ENCODE results near the gene HOMER3. TPM values are rescaled to one million over a fixed set of nuclear protein-coding genes. Genes with fewer than 3 reads are reported as not detected.
"Not testable (repeated sequence)": the region's sequence is repeated elsewhere in the genome, so short reads cannot be mapped to it uniquely, and the experiment has no call there.

The HOMER3 gene
- total RNA-seq, 1 donor from 2014 or later, result 1.3 TPM

DNA sequence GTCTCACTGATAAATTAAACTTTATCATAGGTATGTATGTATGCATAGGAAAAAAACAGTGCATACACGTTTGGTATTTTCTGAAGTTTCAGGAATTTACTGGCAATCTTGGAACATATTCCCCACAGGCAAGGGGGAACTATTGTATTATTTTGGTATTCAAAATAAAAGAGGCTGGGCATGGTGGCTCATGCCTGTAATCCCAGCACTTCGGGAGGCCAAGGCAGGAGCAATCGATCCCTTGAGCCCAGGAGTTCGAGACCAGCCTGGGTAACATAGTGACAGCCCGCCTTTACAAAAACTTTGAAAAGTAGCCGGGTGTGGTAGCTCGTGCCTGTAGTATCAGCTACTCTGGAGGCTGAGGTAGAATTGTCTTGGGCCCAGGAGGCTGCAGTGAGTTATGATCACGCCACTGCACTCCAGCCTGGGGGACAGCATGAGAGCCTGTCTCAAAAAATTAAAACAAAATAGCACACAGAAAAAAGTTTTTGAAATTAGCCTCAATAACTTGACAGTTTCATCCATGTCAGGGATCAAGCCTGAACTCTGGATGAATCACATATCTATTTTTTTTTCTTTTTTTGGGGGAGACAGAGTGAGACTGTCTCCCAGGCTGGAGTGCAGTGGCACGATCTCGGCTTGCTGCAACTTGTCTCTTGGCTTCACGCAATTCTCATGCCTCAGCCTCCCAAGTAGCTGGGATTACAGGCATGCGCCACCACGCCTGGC lies 29.1 kb upstream of the HOMER3 start:
- intact Hi-C loops (cut with micrococcal nuclease), result no loop called here
- H3K27ac Mint-ChIP-seq, result no peak overlapping the region
- peaks cover 4% of the 10 kb centered on the region for H3K27me3 Mint-ChIP-seq
- no peaks in the 10 kb centered on the region for H3K36me3 Mint-ChIP-seq (ENCODE audit: low read depth)
- H3K9me3 Mint-ChIP-seq, result no peaks in the 10 kb centered on the region
- DNase-seq, result no peak
- H3K4me1 Mint-ChIP-seq, result peaks cover 2% of the 10 kb centered on the region
- no peak overlapping the region for H3K4me3 Mint-ChIP-seq

DNA sequence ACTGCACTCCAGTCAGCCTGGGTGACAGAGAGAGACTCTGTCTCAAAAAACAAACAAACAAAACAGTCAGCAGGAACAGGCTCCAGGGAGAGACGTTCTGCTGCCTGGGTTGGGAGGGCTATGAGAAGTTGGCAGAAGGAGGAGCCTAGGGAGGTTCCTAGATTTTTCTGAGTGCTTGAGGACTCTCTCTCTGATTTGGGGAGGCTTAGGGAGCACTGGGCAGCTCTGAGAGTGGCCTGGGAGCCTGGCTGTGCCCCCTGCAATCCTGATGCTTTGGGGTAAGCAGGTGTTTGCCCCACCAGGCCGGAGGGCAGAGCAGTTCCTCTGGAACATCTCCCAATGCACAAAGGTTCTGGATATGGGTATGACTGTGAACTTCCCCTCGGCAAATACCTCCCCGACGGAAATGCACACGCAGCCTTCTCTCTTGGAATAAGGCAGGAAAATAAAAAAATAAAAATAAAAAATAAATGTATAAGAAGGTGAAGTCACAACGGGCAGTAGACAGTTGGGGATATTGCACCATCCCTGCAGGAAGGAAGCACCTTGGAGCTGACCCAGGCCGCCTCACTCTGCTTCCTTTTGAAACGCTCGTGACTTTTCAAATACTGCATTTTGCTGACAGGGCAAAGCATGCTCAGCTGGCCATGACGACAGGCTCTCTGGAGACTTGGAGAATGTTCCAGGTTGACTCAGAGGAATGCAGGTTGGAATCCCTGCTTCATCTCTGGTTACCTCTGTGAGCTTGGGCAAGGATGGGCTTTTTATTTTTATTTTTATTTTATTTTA lies 26.5 kb upstream of the HOMER3 start:
- Mint-ChIP-seq H3K9me3 (no peaks in the 10 kb centered on the region), H3K27me3 (peaks cover 4% of the 10 kb centered on the region), H3K4me1 (no peaks in the 10 kb centered on the region), H3K27ac (no peak overlapping the region), H3K36me3 (ENCODE audit: low read depth) (no peaks in the 10 kb centered on the region), H3K4me3 (no peak overlapping the region)
- DNase-seq, result no peak
- intact Hi-C loops (cut with micrococcal nuclease), result no loop called here

DNA sequence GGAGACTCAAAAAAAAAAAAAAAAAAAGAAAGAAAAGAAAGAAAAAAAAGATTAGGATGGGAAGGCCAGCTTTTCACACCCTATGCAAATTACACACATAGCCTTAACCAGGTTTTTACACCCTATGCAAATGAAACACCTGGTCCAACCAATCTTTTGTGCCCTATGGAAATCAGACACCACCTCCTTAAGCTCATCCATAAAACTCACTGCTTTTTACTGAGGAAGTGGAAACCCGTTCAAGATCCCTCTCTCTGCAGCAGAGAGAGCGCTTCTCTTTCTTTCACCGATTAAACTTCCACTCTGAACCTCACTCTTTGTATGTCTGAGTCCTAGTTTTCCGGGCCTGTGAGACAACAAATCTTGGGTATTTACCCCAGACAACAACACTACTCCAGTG lies 25.3 kb upstream of the HOMER3 start:
- intact Hi-C loops (cut with micrococcal nuclease), result no loop called here
- Mint-ChIP-seq H3K4me1 (peaks cover 5% of the 10 kb centered on the region), H3K9me3 (no peaks in the 10 kb centered on the region), H3K27me3 (peaks cover 10% of the 10 kb centered on the region), H3K27ac (no peak overlapping the region), H3K36me3 (ENCODE audit: low read depth) (no peaks in the 10 kb centered on the region), H3K4me3 (no peak overlapping the region)
- DNase-seq, result no peak

DNA sequence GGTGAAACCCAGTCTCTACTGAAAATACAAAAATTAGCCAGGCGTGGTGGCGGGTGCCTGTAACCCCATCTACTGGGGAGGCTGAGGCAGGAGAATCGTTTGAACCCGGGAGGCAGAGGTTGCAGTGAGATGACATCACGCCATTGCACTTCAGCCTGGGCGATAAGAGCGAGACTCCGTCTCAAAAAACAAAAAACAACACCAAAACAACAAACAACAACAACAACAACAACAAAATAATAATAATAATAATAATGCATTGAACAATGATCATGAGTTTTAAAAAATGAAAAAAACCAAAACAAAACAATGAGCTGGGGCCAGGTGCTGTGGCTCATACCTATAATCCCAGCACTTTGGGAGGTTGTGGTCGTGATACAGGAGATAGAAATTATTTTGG lies 23.1 kb upstream of the HOMER3 start:
- Mint-ChIP-seq H3K9me3 (no peaks in the 10 kb centered on the region), H3K4me3 (no peak overlapping the region), H3K27me3 (peaks cover 9% of the 10 kb centered on the region), H3K36me3 (ENCODE audit: low read depth) (no peaks in the 10 kb centered on the region), H3K4me1 (peaks cover 5% of the 10 kb centered on the region), H3K27ac (no peak overlapping the region)
- DNase-seq, result no peak
- intact Hi-C loops (cut with micrococcal nuclease), result no loop called here

DNA sequence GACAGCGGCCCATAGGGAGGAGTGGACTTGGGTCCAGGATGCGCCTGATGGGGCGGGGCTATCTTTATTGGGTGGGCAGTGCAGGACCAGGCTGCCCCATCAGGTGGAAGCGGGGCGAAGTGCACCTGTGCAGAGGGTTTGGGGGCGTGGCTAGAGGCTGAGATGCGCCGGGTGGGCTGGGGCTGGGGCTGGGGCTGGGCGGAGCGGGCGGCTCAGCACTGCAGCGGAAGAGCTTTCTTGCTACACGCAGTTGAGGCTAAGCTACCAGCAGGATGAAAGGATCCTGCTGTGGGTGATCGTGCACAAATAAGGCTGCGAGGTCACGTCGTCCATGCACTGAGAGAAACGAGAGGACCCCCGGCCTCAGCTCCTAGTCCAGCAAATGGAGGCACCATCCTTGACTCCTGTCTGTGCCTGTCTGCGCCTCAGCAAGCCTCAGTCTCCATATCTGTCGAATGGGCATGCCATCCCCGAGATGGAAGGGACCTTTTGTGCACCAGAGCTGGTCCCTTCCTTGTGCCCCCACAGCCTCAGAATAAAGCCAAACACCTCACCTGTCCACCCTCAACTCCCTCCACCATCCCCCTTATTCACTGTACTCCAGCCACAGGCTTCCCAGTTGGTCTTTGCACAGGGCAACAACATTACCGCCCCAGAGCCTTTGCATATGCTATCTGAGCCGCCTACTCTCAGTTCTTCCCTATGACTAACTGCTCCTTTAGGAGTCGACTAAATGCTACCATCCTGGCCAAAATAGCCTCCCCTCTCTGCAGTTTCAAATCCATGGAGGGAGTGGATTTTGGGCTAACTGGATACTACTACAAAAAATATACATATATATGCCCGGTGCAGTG lies 21.0 kb upstream of the HOMER3 start:
- Mint-ChIP-seq H3K36me3 (ENCODE audit: low read depth) (no peaks in the 10 kb centered on the region), H3K27me3 (peaks cover 9% of the 10 kb centered on the region), H3K4me3 (peak overlapping the region; percentile 19), H3K9me3 (no peaks in the 10 kb centered on the region), H3K4me1 (peaks cover 5% of the 10 kb centered on the region), H3K27ac (no peak overlapping the region)
- peak; percentile 59 for DNase-seq
- intact Hi-C loops (cut with micrococcal nuclease), result no loop called here

DNA sequence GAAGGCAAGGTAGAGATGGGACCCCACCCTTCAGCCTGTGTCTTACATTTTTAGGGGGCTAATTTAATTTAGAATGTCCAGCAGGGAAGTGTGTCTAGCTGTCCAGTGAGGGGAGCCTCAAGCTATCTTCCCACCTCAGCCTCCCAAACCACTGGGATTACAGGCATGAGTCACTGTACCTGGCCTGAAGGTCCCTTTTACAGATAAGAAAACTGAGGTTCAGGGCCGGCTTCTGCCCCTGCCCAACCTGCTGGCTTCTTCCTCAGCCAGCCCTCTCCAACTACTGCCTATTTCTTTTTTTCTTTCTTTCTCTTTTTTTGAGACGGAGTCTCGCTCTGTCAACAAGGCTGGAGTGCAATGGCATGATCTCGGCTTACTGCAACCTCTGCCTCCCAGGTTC lies 19.4 kb upstream of the HOMER3 start:
- no peak for DNase-seq
- H3K36me3 Mint-ChIP-seq (ENCODE audit: low read depth), result no peaks in the 10 kb centered on the region
- no peaks in the 10 kb centered on the region for H3K9me3 Mint-ChIP-seq
- H3K27me3 Mint-ChIP-seq, result peaks cover 6% of the 10 kb centered on the region
- no peak overlapping the region for H3K4me3 Mint-ChIP-seq
- H3K4me1 Mint-ChIP-seq, result peaks cover 5% of the 10 kb centered on the region
- H3K27ac Mint-ChIP-seq, result no peak overlapping the region
- intact Hi-C loops (cut with micrococcal nuclease), result no loop called here

DNA sequence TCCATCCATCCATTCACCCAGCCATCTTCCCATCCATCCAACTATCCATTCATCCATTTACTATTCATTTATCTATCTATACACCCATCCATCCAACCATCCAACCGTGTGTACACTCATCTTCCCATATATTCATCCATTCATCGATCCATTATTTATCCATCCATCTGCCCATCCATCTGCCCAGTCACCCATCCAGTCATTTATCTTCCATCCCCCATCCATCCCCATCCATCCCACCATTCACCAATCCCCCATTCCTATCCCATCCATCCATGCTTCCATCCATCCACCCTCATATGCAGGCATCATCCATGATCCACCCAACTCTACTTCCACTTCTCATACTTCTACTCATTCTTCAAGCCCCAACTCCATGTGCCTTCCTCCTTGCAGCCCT lies 14.0 kb upstream of the HOMER3 start:
- Mint-ChIP-seq H3K27ac (no peak overlapping the region), H3K4me1 (no peaks in the 10 kb centered on the region), H3K4me3 (no peak overlapping the region), H3K27me3 (no peaks in the 10 kb centered on the region), H3K36me3 (ENCODE audit: low read depth) (no peaks in the 10 kb centered on the region), H3K9me3 (peaks cover 6% of the 10 kb centered on the region)
- intact Hi-C loops (cut with micrococcal nuclease), result no loop called here
- DNase-seq, result no peak

DNA sequence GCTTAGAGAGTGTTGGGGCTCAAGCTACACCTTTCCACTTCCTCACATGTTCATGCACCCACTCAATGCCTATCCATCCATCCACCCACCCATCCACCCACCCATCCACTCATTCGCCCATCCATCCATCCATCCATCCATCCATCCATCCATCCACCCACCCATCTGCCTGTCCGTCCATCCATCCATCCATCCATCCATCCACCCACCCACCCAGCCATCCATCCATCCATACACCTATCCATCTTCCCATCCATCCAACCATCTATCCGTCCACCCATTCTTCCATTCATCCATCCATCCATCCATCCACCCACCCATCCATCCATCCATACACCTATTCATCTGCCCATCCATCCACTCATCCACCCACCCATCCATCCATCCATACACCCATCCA lies 13.1 kb upstream of the HOMER3 start:
- H3K4me3 Mint-ChIP-seq, result no peak overlapping the region
- H3K27ac Mint-ChIP-seq, result no peak overlapping the region
- DNase-seq, result no peak
- no peaks in the 10 kb centered on the region for H3K4me1 Mint-ChIP-seq
- no peaks in the 10 kb centered on the region for H3K36me3 Mint-ChIP-seq (ENCODE audit: low read depth)
- peaks cover 6% of the 10 kb centered on the region for H3K9me3 Mint-ChIP-seq
- intact Hi-C loops (cut with micrococcal nuclease), result no loop called here
- no peaks in the 10 kb centered on the region for H3K27me3 Mint-ChIP-seq

DNA sequence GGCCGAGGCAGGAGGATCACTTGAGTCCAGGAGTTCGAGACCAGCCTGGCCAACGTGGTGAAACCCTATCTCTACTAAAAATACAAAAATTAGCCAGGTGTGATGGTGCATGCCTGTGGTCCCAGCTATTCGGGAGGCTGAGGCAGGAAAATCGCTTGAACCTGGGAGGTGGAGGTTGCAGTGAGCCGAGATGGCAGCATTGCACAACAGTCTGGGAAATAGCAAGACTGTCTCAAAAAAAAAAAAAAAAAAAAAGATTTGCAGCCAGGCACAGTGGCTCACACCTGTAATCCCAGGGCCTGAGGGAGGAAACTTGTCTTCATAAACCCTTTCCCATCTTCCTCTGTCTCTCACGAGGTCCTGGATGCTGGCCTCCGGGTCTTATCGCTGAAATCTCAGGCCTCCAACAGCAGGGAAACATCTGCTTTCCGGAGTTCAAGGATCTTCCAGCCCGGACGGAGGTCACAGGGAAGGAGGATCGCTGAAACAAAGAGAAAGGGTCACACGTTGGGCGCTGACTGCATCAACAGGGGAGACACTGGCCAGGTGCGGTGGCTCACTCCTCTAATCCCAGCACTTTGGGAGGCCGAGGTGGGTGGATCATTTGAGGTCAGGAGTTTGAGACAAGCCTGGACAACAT lies 11.5 kb upstream of the HOMER3 start:
- H3K27me3 Mint-ChIP-seq; H3K36me3 Mint-ChIP-seq (ENCODE audit: low read depth); H3K27ac Mint-ChIP-seq; H3K9me3 Mint-ChIP-seq; DNase-seq; H3K4me1 Mint-ChIP-seq; H3K4me3 Mint-ChIP-seq; intact Hi-C loops (cut with micrococcal nuclease): not testable (repeated sequence)

DNA sequence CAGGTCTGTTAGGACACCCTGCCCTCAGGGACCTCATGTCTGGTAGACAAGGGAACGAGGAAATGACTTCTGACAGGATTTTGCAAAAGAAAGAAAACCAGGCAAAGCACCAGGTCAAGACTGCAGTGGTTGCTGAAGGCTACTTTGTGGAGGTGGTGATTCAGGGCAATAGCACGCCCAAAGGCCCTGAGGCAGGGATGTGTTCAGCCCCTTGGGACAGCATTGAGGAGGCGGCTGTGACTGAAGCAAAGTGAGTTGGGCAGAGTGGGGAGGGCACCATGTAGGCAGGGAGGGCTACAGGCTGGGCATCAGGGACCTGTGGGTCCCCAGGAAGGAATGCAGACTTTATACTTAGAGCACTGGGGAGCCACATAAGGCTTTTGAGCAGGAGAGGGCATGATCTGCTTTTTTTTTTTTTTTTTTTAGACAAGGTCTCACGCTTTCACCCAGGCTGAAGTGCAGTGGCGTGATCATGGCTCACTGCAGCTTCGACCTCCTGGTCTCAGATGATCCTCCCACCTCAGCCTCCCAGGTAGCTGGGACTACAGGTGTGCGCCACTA lies 10.8 kb upstream of the HOMER3 start:
- Mint-ChIP-seq H3K9me3 (peaks cover 6% of the 10 kb centered on the region), H3K27me3 (no peaks in the 10 kb centered on the region), H3K4me3 (no peak overlapping the region), H3K27ac (no peak overlapping the region), H3K36me3 (ENCODE audit: low read depth) (no peaks in the 10 kb centered on the region), H3K4me1 (no peaks in the 10 kb centered on the region)
- intact Hi-C loops (cut with micrococcal nuclease), result no loop called here
- no peak for DNase-seq

DNA sequence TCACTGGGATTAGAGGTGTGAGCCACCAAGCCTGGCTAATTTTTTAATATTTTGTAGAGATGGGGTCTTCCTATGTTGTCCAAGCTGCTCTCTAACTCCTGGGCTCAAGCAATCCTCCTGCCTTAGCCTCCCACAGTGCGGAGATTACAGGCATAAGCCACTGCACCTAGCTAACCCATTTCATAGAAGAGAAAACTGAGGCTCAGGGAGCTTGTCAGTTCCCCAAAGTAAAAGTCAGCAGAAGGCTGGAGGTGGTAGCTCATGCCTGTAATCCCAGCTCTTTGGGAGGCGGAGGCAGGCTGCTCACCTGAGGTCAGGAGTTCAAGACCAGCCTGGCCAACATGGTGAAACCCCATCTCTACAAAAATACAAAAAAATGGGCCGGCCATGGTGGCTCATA lies 8.8 kb upstream of the HOMER3 start:
- H3K27ac Mint-ChIP-seq, result no peak overlapping the region
- H3K4me3 Mint-ChIP-seq, result no peak overlapping the region
- peaks cover 2% of the 10 kb centered on the region for H3K9me3 Mint-ChIP-seq
- intact Hi-C loops (cut with micrococcal nuclease), result no loop called here
- no peaks in the 10 kb centered on the region for H3K36me3 Mint-ChIP-seq (ENCODE audit: low read depth)
- no peaks in the 10 kb centered on the region for H3K4me1 Mint-ChIP-seq
- DNase-seq, result no peak
- H3K27me3 Mint-ChIP-seq, result peaks cover 3% of the 10 kb centered on the region

DNA sequence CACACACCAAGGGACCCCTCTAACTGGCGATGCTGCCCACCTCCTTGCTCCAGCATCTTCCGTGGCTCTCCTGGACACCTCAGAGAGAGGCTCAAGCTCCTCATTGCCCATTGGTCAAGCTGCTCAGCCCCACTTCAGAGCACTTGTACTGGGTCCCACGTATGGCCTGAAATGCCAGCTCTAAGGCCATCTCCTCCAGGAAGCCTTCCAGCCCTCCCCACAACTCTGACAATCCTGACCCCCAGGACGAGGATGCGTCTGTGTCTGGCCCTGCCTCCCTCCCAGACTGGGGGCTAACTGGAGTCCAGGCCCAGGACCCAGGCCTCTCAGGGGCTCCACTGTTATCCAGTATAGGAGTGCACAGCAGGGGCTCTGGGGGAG lies 7.9 kb upstream of the HOMER3 start:
- peaks cover 3% of the 10 kb centered on the region for H3K27me3 Mint-ChIP-seq
- no peaks in the 10 kb centered on the region for H3K4me1 Mint-ChIP-seq
- H3K27ac Mint-ChIP-seq, result no peak overlapping the region
- no peak overlapping the region for H3K4me3 Mint-ChIP-seq
- no peaks in the 10 kb centered on the region for H3K9me3 Mint-ChIP-seq
- intact Hi-C loops (cut with micrococcal nuclease), result no loop called here
- no peak for DNase-seq
- H3K36me3 Mint-ChIP-seq (ENCODE audit: low read depth), result no peaks in the 10 kb centered on the region

DNA sequence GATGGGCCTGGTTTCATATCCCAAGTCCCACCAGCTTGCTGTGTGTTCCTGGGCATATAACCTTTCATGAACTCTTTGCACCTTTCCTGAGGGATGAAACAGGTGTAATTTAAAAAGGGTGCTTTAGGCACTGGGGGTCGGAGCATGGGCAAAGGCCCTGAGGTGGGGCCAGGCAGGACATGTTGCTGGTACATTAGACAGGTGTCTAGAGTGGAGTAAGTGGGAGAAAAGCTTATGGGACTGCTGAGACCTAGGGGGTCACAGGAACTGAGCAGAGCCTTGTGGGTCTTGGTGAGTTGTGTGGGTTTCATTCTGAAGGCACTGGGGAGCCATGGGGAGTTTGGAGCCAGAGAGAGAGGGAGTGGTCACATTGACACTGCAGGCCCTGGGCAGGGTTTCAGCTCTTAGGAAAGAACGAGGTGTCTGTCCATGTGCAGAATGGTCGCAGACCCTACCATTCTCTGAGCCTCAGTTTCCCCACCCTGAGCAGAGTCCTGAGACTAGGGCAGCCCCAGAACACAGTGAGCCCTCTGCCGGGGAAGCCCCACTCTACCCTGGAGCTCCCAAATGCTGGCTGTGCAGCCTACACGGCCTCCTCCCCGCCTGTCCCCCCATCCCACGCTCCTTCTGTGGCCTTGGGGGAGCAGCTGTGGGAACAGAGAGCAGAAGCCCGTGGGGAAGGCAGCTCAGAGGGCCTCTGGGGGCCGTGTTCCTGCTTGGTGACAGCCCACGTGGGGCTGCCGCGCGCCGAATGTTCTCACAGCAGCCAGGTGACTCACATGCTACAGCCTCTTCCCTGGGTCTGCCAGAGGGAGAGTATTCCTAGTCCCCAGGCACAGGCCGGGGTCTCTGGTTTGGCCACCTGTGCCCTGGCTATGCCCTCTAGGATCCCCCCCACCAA lies 7.3 kb upstream of the HOMER3 start:
- peaks cover 3% of the 10 kb centered on the region for H3K27me3 Mint-ChIP-seq
- H3K27ac Mint-ChIP-seq, result no peak overlapping the region
- no peaks in the 10 kb centered on the region for H3K4me1 Mint-ChIP-seq
- H3K4me3 Mint-ChIP-seq, result no peak overlapping the region
- no peaks in the 10 kb centered on the region for H3K36me3 Mint-ChIP-seq (ENCODE audit: low read depth)
- H3K9me3 Mint-ChIP-seq, result no peaks in the 10 kb centered on the region
- no peak for DNase-seq
- intact Hi-C loops (cut with micrococcal nuclease), result no loop called here
